ENCODE results near the gene SULT1E1.

SULT1E1 gene

GRCh38 chr4:69860052-69860451, at the start of gene SULT1E1:
Gene SULT1E1 (minus strand): TSS chr4:69860145. CDS start chr4:69857644, 2,501 bp downstream.
- DNase-seq (ENCODE audit: low spot score) = no peak
- TF ChIP-seq CTCF (IDR thresholded peaks at IDR 0.05; ENCODE audit: extremely low read depth, insufficient read depth, missing control alignments) = no peak

GRCh38 chr4:69909195-69909594, 49.2 kb upstream of the SULT1E1 start:
- no peak for TF ChIP-seq CTCF (IDR thresholded peaks at IDR 0.05; ENCODE audit: extremely low read depth, insufficient read depth, missing control alignments)
- DNase-seq (ENCODE audit: low spot score) = no peak
- in situ Hi-C loops (cut with MboI; ENCODE audit: low pct_unique_long_range_greater_than_20kb, low sequenced_read_pairs, unreplicated experiment) = loop anchor here (25.0 kb wide), 1 partner anchor 278 kb away; the partner anchor contains the start of gene ODAM

More at GRCh38 chr4:69860052-69860451, at the start of gene SULT1E1:
- in situ Hi-C loops (cut with MboI; ENCODE audit: low pct_unique_long_range_greater_than_20kb, low sequenced_read_pairs, unreplicated experiment) = no loop called here

- no peak for TF ChIP-seq CTCF (IDR thresholded peaks at IDR 0.05; ENCODE audit: extremely low read depth, insufficient read depth, missing control alignments)
- no peak for DNase-seq (ENCODE audit: low spot score)
- in situ Hi-C loops (cut with MboI; ENCODE audit: low pct_unique_long_range_greater_than_20kb, low sequenced_read_pairs, unreplicated experiment) = loop anchor here (25.0 kb wide), 1 partner anchor 280 kb away; the partner anchor contains the start of gene ODAM
Observed at GRCh38 chr4:69907151-69907550, 47.2 kb upstream of the SULT1E1 start.

- in situ Hi-C loops (cut with MboI; ENCODE audit: low pct_unique_long_range_greater_than_20kb, low sequenced_read_pairs, unreplicated experiment) = loop anchor here (25.0 kb wide), 1 partner anchor 209 kb away; no protein-coding TSS in a partner anchor
Observed at GRCh38 chr4:69896530-69897116, 36.7 kb upstream of the SULT1E1 start.

GRCh38 chr4:69894721-69895120, 34.8 kb upstream of the SULT1E1 start:
- in situ Hi-C loops (cut with MboI; ENCODE audit: low pct_unique_long_range_greater_than_20kb, low sequenced_read_pairs, unreplicated experiment) = loop anchor here (25.0 kb wide), 1 partner anchor 207 kb away; no protein-coding TSS in a partner anchor
- DNase-seq (ENCODE audit: low spot score) = no peak
- no peak for TF ChIP-seq CTCF (IDR thresholded peaks at IDR 0.05; ENCODE audit: extremely low read depth, insufficient read depth, missing control alignments)

More at GRCh38 chr4:69896530-69897116, 36.7 kb upstream of the SULT1E1 start:
- TF ChIP-seq CTCF (IDR thresholded peaks at IDR 0.05; ENCODE audit: extremely low read depth, insufficient read depth, missing control alignments) = peak; percentile 41
- no peak for DNase-seq (ENCODE audit: low spot score)

GRCh38 chr4:69894186-69894585, 34.2 kb upstream of the SULT1E1 start:
- DNase-seq (ENCODE audit: low spot score) = no peak
- no peak for TF ChIP-seq CTCF (IDR thresholded peaks at IDR 0.05; ENCODE audit: extremely low read depth, insufficient read depth, missing control alignments)
- in situ Hi-C loops (cut with MboI; ENCODE audit: low pct_unique_long_range_greater_than_20kb, low sequenced_read_pairs, unreplicated experiment) = loop anchor here (25.0 kb wide), 1 partner anchor 207 kb away; no protein-coding TSS in a partner anchor

Measured in GM13977 (cell line).